AML-193 (cell line): ENCODE results near the gene NPIPB2.
A peak's percentile ranks its signal among the peaks of the same experiment; 100 is the strongest.
"Not testable (repeated sequence)": the region's sequence is repeated elsewhere in the genome, so short reads cannot be mapped to it uniquely, and the experiment has no call there.

Experiments
- DNase-seq, 2 experiments: peaks; one replicate each; lab custom pipeline; 2025; lab: John Stamatoyannopoulos, UW

Gene NPIPB2

DNA sequence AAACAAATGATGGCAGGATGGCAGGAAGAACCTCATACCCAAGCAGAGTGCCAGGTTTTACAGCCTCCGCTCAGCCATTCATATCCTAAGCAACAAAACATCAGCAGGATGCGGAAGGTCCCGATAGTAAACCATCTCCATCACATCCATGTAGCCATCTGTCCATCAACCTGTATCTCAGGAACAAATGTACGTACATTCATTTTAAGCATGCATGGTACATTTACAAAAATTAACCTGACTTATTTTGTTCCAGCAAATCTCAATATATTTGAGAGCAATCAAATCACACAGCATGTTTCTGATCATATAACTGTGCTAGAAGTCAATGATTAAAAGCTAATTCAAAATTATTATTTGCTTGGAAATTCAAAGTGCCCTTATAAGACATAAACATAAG is at the start of gene NPIPB2:
TSS of gene NPIPB2 (minus strand) at position 101 of the 400 bp plus-strand sequence. CDS start at position 101, 0 bp downstream.
- not testable (repeated sequence) for DNase-seq

DNA sequence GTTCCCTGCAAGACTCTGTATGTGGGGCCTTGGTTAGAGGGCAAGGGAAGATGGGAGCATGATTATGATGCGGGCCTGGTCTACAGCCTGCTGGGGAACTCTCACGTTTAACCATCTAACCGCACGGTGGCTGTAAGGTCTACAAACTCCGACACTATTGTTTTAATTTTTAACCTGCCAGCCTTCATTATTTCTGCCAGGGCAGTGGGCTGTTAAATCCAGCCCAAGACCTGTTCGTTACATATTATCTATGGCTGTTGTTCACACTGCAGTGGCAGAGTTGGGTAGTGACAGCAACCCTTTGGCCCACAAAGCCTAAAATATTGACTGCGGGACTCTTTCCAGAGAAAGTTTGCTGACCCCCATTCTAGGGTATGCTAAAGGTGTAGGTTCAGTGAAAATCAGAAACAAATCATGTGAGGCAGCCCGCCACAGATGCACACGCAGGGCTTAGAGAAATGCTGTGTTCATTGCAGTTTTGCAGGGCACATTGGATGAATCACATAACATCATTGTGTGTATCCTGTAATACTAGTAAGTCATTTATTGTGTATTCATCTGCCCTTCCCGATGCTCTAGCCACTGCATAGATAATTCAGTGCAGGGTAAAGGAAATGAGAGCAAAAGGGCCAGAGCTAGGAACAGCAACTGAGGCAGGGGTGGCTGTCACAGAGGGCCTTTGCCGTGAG is 49.0 kb upstream of the NPIPB2 start:
- DNase-seq = no peak

DNA sequence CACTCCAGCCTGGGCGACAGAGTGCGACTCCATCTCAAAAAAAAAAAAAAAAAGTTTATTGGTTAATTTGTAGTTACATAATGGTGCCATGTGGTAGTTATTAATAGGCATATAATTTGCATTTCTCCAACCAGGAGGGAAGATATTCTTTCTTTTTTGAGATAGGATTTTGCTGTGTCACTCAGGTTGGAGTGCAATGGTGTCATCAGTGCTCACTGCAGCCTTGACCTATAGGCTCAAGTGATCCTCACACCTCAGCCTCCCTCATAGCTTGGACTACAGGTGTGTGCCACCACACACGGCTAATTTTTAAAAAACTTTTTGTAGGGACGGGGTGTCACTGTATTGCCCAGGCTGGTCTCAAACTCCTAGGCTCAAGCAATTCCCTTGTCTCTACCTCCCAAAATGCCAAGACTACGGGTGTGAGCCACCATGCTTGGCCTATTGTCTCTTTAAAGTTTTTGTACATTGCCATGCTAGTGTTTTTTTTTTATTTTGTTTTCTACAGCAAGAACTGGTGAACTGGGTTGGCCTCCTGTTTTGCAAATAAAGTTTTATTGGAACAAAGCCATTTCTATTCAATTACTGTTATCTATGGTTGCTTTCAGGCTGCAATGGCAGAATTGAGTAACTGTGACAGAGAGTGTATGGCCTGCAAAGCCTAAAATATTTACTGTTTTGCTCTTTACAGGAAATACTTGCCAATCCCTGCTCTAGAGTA is 46.6 kb upstream of the NPIPB2 start:
- no peak for DNase-seq

DNA sequence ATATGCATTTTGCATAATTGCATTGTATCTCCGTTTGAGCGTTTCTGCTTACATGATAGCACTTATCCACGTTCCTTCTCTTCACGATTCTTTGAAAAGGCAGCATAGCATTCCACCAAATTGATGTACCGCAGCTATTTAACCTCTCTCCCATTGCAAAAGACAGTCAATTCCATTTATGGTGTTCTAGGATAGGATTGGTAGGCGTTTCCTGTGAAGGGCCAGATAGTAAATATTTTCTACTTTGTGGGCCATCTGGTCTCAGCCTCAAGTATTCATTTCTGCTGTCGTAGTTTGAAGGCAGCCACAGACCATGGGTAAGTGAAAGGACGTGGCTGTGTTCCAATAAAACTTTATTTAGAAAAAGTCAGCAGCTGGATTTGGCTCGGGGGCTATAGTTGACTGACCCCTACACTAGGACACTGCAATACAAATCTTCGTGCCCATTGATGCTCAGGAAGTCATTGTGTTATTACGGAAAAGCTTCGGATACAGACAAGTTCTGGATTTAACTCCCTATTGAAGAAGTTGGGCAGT is 44.7 kb upstream of the NPIPB2 start:
- no peak for DNase-seq

DNA sequence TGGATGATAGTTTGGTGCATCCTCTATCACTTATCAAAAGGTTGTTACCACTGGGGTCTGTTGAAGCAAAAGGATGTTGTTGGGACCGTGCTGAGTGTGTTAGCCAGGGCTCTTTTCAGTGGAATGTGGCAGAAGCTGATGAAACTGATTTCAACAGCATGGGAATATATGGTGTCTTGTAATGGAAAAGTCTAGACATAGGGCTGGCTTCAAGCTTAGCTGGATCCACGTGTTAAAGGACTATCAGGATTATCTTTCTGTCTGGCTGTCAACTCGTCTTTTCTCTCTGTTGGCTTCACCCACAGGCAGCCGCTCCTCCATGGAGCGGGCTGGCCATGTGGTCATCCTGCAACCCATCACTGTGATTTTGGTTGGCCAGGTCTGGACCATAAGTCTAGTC is 43.4 kb upstream of the NPIPB2 start:
- DNase-seq = no peak

DNA sequence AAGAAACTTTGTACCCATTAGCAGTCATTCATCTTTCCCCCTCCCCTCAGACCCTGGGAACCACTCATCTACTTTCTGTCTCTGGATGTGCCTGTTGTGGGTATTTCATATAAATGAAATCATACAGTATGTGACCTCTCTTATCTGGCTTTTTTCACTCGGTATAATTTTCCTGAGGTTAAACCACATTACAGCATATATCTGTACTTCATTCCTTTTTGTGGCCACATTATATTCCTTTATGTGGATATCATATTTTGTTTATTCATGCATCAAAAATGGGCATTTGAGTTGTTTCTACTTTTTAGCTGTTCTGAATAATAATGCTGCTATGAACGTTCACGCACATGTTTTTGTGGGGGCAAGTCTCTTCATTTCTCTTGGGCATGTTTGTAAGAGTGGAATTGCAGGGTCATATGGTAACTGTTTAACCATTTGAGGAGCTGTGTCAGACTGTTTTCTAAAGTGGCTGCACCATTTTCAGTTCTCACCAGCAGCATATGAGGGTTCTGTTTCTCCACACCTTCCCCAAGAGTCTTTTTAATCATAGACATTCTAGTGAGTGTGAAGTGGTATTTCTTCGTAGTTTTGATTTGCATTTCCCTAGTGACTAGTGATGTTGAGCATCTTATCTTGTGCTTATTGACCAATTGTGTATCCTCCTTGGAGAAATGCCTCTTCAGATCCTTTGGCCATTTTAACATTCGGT is 38.4 kb upstream of the NPIPB2 start:
- no peak for DNase-seq

GRCh38 chr16:11979013-11979672 is 37.3 kb upstream of the NPIPB2 start:
- DNase-seq = no peak

GRCh38 chr16:11978080-11978479 is 36.2 kb upstream of the NPIPB2 start:
- DNase-seq = no peak

DNA sequence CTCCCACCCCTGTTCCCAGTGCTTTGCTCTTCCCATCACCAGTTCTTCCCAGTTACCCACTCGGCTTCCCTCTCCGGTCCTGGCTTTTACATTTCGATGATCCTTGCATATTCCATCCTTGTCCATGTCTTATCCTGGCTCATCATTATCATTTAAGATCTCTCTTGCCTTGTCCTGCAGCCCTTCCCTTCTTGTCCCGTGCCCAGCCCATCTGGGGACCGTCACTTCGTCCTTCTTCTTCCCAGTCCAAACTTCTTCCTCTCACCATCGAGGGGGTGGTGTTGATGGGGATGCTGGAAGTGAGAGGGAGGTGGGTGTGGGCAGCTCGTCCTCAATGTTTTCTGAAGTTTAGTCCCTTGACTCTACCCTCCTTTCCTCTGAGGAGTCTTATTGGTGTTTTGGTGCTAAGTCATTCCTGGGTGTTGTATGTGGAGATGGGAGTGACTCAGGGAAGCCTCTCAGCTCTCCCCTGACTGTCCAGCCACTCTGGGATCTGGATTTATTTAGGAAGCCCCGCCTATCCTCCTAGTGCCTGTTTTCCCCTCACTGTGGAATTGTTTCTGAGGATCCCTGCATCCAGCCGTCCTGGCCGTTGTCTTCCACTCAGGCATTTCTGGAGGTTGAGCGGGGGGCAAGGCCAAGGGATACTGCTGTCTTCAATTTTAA is 35.7 kb upstream of the NPIPB2 start:
- no peak for DNase-seq

DNA sequence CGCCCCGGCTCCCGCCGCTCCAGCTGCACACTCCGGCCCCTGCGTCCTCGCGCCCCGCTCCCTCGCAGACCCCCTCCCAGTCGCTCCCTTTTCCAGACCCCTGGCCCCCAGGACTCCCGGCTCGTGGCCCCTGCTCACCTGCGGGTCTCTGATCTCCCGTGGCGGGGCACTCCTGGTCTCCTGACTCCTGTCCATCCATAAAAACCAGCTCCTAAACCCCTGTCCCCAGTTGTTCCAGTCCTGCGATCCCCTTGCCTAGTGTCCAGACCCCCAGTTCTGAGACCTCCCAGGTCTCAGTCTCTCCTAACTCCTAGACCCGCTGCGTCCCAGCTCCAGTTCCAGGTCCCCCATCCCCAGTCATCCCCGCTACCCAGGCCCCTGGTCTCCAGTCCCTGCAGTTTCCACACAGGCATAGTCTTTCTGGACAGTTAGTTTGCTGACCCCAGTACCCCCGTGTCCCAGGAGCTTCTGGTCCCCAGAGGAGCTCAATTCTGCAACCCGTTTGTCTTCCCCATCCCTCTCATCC is 35.1 kb upstream of the NPIPB2 start:
- no peak for DNase-seq

GRCh38 chr16:11973070-11973469 is 31.2 kb upstream of the NPIPB2 start:
- DNase-seq = no peak

DNA sequence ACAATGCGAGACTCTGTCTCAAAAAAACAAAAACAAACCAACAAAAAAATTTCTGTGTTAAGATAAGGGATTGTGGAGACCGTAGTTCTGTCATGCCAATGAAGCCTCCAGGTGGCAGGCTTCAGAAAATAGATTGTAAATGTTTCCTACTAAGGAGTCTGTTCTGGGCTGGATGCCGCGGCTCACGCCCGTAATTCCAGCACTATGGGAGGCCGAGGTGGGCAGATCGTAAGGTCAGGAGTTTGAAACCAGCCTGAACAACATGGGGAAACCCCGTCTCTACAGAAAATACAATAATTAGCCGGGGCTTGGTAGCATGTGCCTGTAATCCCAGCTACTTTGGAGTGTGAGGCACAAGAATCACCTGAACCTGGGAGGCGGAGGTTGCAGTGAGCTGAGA is 30.3 kb upstream of the NPIPB2 start:
- DNase-seq = peak; percentile 9 to 14

DNA sequence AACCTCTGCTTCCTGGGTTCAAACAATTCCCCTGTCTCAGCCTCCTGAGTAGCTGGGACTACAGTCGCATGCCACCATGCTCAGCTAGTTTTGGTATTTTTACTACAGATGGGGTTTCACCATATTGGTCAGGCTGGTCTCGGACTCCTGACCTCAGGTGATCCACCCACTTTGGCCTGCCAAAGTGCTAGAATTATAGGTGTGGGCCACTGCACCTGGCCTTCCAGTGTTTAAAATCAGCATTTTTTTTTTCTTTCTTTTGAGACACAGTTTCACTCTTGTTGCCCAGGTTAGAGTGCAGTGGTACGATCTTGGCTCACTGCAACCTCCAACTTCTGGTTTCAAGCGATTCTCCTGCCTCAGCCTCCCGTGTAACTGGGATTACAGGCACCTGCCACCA is 28.4 kb upstream of the NPIPB2 start:
- not testable (repeated sequence) for DNase-seq

DNA sequence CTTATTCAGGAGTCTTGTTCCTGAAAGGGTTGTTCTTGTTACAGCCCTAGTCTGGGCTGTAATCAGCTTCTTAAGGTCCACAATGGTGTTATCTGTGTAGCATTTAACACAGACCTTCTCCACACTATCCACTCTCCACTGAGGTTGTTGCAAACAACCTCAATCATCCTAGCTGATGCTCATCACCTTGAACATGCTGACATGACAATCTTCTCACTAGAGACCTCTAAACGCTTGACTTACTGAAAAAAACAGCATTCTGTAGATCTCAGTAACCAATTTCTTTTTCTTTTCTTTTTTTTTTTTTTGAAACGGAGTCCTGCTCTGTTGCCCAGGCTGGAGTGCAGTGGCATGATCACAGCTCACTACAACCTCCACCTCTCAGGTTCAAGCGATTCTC is 26.7 kb upstream of the NPIPB2 start:
- no peak for DNase-seq

DNA sequence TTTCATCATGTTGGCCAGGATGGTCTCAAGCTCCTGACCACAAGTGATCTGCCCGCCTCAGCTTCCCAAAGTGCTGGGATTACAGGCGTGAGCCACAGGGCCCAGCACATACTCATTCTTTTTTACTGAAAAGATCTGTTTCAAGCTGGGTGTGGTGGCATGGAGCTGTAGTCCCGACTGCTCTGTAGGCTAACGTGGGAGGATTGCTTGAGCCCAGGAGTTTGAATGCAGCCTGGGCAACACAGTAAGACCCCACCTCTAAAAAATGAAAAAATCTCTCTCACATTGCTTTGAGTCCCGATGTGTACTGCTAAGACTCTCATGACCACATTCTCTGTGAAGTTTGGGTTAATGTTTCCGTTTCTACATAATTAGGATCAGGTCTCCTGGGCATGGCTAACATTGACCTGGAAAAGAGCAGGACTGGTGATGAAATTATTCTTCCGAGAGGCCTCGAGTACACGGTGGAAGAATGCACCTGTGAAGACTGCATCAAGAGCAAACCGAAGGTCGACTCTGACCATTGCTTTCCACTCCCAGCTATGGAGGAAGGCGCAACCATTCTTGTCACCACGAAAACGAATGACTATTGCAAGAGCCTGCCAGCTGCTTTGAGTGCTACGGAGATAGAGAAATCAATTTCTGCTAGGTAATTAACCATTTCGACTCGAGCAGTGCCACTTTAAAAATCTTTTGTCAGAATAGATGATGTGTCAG is 25.5 kb upstream of the NPIPB2 start:
- no peak for DNase-seq

DNA sequence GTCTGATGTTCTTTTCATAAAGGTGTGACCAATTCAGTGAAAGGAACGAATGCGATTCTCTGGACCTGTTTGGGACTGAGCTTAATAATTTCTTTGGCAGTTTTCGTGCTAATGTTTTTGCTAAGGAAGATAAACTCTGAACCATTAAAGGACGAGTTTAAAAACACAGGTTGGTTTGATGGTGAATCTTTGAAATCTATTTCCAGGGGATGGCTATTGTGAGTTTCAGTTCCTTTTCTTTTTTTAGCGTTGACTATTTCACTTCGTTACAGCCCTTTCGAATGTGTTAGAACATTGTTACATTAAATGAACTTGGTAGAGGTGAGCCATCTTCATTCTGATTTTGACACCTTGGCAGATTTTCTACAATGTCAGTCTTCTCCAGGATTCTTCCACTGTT is 24.3 kb upstream of the NPIPB2 start:
- no peak for DNase-seq

- DNase-seq = no peak
These were observed 23.1 kb upstream of the NPIPB2 start, which contains the start of gene TNFRSF17 for GRCh38 chr16:11964761-11965551. Gene TNFRSF17, plus strand, starts transcription at chr16:11965210. Its CDS starts 115 bp downstream, at chr16:11965325.

GRCh38 chr16:11963706-11964105 is 21.9 kb upstream of the NPIPB2 start:
- DNase-seq = no peak

DNA sequence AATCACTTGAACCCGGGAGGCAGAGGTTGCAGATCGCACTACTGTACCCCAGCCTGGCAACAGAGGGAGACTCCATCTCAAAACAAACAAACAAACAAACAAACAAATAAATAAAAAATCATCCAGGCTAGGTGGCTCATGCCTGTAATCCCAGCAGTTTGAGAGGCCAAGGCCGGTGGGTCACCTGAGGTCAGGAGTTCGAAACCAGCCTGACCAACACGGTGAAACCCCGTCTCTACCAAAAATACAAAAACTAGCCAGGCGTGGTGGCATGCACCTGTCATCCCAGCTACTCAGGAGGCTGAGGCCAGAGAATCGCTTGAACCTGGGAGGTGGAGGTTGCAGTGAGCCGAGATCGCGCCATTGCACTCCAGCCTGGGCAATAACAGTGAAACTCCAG is 21.1 kb upstream of the NPIPB2 start:
- not testable (repeated sequence) for DNase-seq

GRCh38 chr16:11962457-11962856 is 20.6 kb upstream of the NPIPB2 start:
- peak in 1 of 2 experiments; percentile 30 for DNase-seq
